ENCODE measurements around the gene DUSP10.
A peak's percentile ranks its signal among the peaks of the same experiment; 100 is the strongest.

Gene DUSP10

GRCh38 chr1:221741703-221742554 is at the start of gene DUSP10:
Gene DUSP10 (minus strand): TSS chr1:221742089. CDS start chr1:221739744, 2,345 bp downstream.
- DNase-seq, result peak; percentile 97

DNA sequence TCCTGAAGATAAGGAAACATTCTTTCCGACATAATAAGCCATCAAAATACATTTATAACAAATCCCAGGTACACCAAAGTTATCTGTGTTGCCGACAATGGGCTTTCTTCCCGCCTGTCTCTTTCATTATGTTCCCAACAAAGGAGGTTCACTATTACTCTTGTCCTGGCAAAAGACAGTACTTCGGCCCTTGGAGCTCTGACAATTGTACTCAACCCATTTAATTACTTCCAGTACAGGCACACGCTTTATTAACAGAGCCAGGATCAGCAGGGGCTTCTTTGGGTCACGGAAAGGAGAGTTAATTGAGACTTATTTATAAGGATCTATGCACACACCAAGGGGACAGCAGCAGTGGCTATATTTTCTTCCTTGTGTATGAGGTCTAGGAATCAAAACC is 46.6 kb upstream of the DUSP10 start:
- no peak for DNase-seq

- no peak for DNase-seq
Observed at GRCh38 chr1:221786647-221787046, 44.8 kb upstream of the DUSP10 start.

- no peak for DNase-seq
Observed at GRCh38 chr1:221783936-221784335, 42.0 kb upstream of the DUSP10 start.

GRCh38 chr1:221783437-221783836 is 41.5 kb upstream of the DUSP10 start:
- no peak for DNase-seq

DNA sequence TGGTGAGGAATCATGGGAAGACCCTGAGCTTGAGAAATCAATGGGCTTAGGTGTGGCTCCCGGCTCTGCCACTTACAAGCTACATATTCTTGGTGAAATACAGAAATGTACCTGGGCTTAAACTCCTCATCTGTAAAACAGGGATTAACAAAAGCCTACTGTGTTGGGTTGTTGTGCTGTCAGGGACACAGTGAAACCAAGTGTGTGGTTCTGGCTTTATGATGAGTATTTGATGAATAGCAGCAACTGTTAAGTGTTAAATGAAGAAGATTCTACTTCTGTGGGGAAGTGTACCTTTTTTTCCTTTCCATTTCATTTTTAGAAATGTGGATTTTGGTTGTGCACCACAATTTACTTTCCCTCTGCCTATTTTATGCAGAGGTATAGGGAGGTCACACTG is 41.1 kb upstream of the DUSP10 start:
- no peak for DNase-seq

DNA sequence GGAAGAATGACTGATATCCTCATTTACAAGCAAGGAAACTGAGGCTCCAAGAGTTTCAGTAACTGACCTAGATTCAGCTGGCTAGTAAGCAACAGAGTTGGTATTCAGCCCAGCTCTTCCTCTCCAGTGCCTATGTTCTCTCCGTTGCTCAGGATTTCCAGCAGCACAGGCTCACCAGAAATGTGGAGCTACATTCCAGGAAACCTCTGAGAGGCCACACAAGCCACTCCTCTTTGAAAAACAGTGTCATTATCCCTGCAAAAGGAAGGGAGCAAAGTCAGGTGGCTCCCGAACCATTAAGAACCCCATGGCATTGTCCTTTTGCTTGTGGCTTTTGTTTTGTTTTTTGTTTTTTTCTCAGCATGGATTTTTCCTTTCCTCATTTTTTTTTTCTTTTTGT is 40.6 kb upstream of the DUSP10 start:
- DNase-seq, result no peak

GRCh38 chr1:221781102-221781755 is 39.3 kb upstream of the DUSP10 start:
- no peak for DNase-seq

GRCh38 chr1:221780175-221780574 is 38.3 kb upstream of the DUSP10 start:
- DNase-seq, result no peak

DNA sequence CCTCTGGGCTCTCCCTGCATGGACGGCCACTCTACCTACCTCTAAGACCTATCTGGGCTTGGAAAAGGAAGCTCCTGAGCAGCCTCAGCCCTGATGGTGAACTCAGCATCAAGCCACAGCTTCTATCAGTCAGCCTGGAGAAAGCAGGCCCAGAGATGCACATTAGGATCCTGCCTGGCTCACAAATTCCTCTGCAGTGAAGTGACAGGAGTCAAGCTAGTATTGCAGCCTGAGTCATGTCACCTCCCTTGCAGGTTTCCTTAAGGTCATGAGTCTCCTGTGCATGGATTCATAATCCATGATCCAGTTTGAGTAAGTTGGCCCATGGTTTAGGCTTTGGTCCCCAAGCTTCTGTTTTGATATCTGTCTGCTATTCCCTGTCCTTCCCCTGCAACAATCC is 37.9 kb upstream of the DUSP10 start:
- DNase-seq, result no peak

GRCh38 chr1:221778535-221779142 is 36.8 kb upstream of the DUSP10 start:
- peak; percentile 49 for DNase-seq

- DNase-seq, result no peak
Observed at GRCh38 chr1:221778125-221778524, 36.2 kb upstream of the DUSP10 start.

- peak; percentile 52 for DNase-seq
Observed at GRCh38 chr1:221777431-221778072, 35.7 kb upstream of the DUSP10 start.

- no peak for DNase-seq
Observed at GRCh38 chr1:221776495-221777301, 34.8 kb upstream of the DUSP10 start.

DNA sequence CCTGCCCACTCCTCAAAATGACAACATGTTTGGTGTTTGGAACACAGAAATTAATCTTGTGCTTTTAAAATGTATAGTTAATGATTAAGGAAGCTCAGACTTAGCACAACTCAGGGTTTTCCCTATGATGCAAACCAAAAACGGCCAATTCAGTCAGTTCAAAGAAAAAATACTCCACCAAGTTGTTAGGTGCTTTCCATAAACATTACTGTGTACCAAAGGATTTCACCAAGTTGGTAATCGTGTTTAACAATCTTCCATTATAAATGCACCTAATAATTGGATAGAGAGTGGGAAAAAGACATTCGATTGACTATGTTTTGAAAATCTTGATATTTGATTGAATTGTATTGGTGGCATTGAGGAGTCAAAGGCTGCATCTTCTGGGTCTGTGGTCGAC is 33.3 kb upstream of the DUSP10 start:
- DNase-seq, result no peak

- no peak for DNase-seq
Observed at GRCh38 chr1:221774054-221774842, 32.4 kb upstream of the DUSP10 start.

GRCh38 chr1:221773383-221773782 is 31.5 kb upstream of the DUSP10 start:
- DNase-seq, result no peak

DNA sequence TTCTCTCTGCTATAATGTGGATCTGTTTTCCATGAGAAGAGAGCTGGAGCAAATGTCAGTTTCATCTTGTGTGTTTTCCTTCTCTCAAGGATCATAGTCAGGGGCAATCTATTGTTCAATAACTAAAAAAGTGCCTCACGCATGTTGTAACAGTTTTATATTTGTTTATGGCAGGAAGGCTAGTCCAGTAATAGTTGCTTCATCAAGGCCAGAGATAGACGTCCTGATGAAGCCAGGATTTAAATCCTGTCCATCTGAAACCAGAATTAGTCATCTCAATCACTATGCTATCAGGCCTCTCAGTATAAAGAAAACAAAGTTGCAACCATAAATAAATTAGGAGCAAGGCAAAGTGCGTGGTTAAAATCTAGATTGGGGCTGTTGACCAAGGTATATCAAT is 30.2 kb upstream of the DUSP10 start:
- no peak for DNase-seq

- no peak for DNase-seq
Observed at GRCh38 chr1:221768444-221769066, 26.7 kb upstream of the DUSP10 start.

DNA sequence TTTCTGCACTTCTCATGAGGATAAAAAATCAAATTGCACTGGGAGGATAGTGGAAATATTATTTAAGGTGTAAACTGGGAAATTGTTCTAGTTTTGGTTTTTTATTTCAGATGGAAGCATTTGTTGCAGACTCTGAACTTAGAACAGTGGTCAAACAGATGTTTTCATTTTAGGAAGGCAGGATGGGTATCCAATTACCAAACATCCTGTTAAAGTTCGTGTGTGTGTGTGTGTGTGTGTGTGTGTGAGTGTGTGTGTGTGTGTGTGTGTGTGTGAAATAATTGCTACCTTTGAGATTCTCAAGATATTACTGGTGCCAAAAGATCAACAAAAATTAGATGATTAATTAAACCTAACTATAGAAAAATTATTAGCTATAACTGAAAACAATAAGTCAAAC is 24.3 kb upstream of the DUSP10 start:
- DNase-seq, result no peak

DNA sequence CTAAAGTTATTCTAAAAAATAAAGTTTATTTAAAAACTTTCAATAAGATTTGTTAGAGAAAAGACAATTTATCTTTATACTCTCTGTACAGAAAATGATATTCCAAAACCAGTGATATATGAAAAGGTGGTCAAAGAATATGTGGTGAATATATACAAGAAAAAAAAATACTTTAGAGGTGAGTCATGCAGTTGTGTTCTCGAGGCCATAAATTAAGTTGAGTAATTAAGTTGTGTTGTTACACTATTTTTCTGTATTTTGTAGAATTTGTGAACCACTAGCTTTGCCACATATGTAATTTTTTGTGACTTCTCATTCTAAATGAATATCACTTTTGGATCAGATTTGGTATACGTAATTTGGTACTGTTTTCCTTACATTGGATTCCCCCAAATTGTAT is 23.6 kb upstream of the DUSP10 start:
- DNase-seq, result no peak

Measured in stimulated activated CD8-positive, alpha-beta memory T cell treated with anti-CD3 and anti-CD28 coated beads, Interleukin-4, amount 100 ng/mL, for 48 hours (primary cell).